Bronchial epithelial cell (primary cell): Measurements from ENCODE around the gene P2RX3. TPM values are rescaled to one million over a fixed set of nuclear protein-coding genes. Genes with fewer than 3 reads are reported as not detected.
A peak's percentile ranks its signal among the peaks of the same experiment; 100 is the strongest.

Experiments
- DNase-seq: peaks from one replicate; pipeline ENCODE4 v3.0.0-alpha.2; 2010; ENCODE audit warnings: low read depth
- FAIRE-seq: peaks from 2 replicates; lab custom pipeline; 2011; peaks lifted over from hg19 to GRCh38; lab: Jason Lieb, UNC
- H3K27me3 ChIP-seq: 2 replicates; pipeline ENCODE4 v1.5.1; 2011; ENCODE audit warnings: low read length; ENCODE audit not compliant: control insufficient read depth, insufficient read depth
- H3K36me3 ChIP-seq: 2 replicates; pipeline ENCODE4 v1.5.1; 2011; ENCODE audit warnings: low read length; ENCODE audit not compliant: control insufficient read depth, insufficient read depth
- H3K4me3 ChIP-seq: 2 replicates; pipeline ENCODE4 v1.5.1; 2011; ENCODE audit warnings: mild to moderate bottlenecking, low read depth, low read length, control low read depth
- CTCF ChIP-seq: IDR thresholded peaks from 2 replicates; pipeline ENCODE4 v1.5.1; 2011; ENCODE audit warnings: mild to moderate bottlenecking, moderate library complexity, low read length, control low read depth, inconsistent platforms; ENCODE audit not compliant: insufficient read depth, severe bottlenecking
- total RNA-seq: library from RNA; depleted of rRNA; stranded (reverse); fragments of >200 nt; gene quantifications from 2 replicates; pipeline ENCODE4 v1.2.1, GENCODE V29; 2014

Gene P2RX3
- total RNA-seq, 1 donor from 2014 or later = not detected

GRCh38 chr11:57312511-57313021, 25.6 kb upstream of the P2RX3 start:
- Histone ChIP-seq H3K27me3 (no peaks in the 10 kb centered on the region), H3K36me3 (peaks cover 54% of the 10 kb centered on the region), H3K4me3 (no peak overlapping the region)
- FAIRE-seq (no peak), DNase-seq (no peak)
- no peak for TF ChIP-seq CTCF

GRCh38 chr11:57313071-57313787, 24.9 kb upstream of the P2RX3 start:
- no peaks in the 10 kb centered on the region for H3K27me3 ChIP-seq
- FAIRE-seq = no peak
- no peak for DNase-seq
- H3K4me3 ChIP-seq = no peak overlapping the region
- peaks cover 58% of the 10 kb centered on the region for H3K36me3 ChIP-seq
- no peak for TF ChIP-seq CTCF

GRCh38 chr11:57313788-57314135, 24.4 kb upstream of the P2RX3 start:
- FAIRE-seq = no peak
- TF ChIP-seq CTCF = no peak
- H3K36me3 ChIP-seq = peaks cover 62% of the 10 kb centered on the region

GRCh38 chr11:57314221-57314973, 23.8 kb upstream of the P2RX3 start:
- Histone ChIP-seq H3K4me3 (no peak overlapping the region), H3K36me3 (peaks cover 58% of the 10 kb centered on the region), H3K27me3 (no peaks in the 10 kb centered on the region)
- peak; percentile 90 for FAIRE-seq
- DNase-seq = no peak
- TF ChIP-seq CTCF = no peak

More at GRCh38 chr11:57313788-57314135, 24.4 kb upstream of the P2RX3 start:
- no peak overlapping the region for H3K4me3 ChIP-seq
- DNase-seq = no peak
- H3K27me3 ChIP-seq = no peaks in the 10 kb centered on the region

GRCh38 chr11:57315491-57315890, 22.7 kb upstream of the P2RX3 start:
- no peak for FAIRE-seq
- H3K36me3 ChIP-seq = peaks cover 55% of the 10 kb centered on the region
- no peak for DNase-seq

More at GRCh38 chr11:57315491-57315890, 22.7 kb upstream of the P2RX3 start:
- no peak for TF ChIP-seq CTCF
- no peaks in the 10 kb centered on the region for H3K27me3 ChIP-seq
- H3K4me3 ChIP-seq = no peak overlapping the region
